Left hindlimb (tissue), 1 donor: Measurements from ENCODE around the gene ANGPT4.

Source experiments
- DNase-seq: peaks from one replicate; pipeline ENCODE4 v3.0.0-alpha.2; 2018

Gene ANGPT4

DNA sequence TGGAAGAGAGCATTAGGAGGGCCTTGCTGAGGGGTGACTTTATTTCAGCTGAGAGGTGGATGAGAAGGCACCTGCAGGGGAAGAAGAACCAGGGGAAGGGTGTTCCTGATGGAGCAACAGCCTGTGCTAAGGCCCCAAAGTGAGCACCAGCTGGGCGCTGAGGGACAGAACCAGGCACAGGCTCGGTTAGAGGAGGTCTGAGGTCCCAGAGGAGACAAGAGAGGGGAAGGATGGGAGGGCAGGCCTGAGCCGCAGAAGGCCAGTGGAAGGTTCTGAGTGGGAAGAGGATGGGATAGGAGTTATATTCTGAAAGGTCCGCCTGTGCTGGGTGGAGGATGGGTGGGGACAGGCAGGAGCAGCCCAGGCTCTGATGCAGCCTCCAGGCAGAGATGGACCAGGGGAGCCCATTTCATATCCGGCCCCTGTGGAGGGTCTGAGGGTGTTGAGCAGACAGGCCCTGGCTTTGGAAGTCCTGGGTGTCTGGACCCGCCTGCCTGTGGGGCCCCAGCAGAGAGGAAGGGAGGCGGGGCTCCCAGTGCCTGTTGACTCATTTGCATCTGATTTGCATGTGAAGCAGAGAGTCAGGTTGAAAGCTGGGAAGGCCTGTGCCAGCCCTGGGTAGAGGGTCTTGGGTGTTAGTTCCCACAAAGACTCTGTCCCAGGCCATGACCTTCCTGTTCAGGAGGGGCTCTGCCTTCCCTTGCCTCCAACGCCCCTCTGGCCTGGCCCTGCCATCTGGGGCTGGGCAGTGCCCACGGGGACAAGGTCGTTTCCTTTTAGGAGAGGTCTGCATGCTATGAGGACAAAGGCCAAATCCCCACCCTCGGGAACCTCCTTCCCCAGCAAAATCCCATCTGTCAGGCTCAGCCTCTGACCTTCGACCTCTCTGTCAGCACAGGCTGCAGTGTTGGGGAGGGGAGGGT is 93.2 kb downstream of the ANGPT4 start:
- no peak for DNase-seq

- no peak for DNase-seq
These were observed 94.4 kb downstream of the ANGPT4 start for GRCh38 chr20:821731-822065.

DNA sequence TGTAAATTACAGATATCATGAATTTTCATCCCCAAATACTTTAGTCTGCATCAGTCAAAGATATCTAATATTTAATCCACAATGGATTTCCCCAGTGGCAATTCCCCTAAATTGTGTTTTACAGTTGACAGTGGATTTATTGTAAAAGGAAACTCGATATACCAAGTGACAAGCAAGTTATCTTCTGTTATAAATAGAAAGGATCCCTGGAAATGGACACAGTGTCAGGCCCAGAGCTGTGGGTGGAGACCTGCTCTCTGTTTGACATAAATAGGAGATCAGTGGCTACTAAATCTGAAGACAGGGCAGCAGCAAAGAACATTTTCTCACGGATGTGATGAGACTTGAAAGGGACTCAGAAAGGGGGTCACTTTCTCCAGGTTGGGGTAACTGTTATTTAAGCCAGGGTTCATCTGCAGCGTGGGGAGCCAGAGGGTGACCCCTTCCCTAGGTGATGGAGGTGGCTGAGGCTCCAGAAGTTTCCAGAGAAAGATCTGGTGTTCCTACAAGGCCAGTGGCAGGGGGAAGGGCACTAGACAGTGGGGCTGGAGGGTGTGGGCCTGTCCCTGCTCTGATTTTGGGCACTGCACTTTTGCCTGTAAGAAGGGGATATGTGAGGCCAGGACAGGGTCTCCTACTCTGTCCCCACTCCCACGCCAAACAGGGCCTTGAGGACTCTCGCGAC is 94.9 kb downstream of the ANGPT4 start:
- DNase-seq: no peak

GRCh38 chr20:820323-820953 is 95.7 kb downstream of the ANGPT4 start:
- DNase-seq: no peak
